Panc1 (cell line): Measurements from ENCODE around the gene RBMS3. TPM values are rescaled to one million over a fixed set of nuclear protein-coding genes. Genes with fewer than 3 reads are reported as not detected.

ENCODE experiments used
- ATAC-seq: fragments of 200-7000 bp; cut with Tn5 transposase; 2 replicates; pipeline ENCODE4 v1.9.1; 2020; ENCODE audit warnings: mild to moderate bottlenecking, moderate library complexity
- BruUV-seq: library from RNA; stranded (reverse); fragments of 400-500 nt; replicated peaks from 2 replicates; lab custom pipeline; 2021; lab: Mats Ljungman, UMichigan
- CTCF ChIA-PET: fragments of 300-600 bp; sonication (Branson Sonifier 250); formaldehyde crosslinking; loops from one replicate; lab custom pipeline; 2022; ENCODE audit warnings: antibody characterized with exemption; lab: Charles Lee
- POLR2A ChIA-PET: fragments of 300-600 bp; sonication (Branson Sonifier 250); formaldehyde crosslinking; loops from one replicate; lab custom pipeline; 2022; ENCODE audit warnings: antibody characterized with exemption; lab: Charles Lee
- DNase-seq: peaks from one replicate; pipeline ENCODE4 v3.0.0-alpha.2; 2010; ENCODE audit warnings: low read depth, low spot score
- H3K27ac ChIP-seq: 2 replicates; pipeline ENCODE4 v1.5.1; 2011; ENCODE audit warnings: mild to moderate bottlenecking, low read length, inconsistent platforms
- H3K27me3 ChIP-seq: fragments of 200-500 bp; sonication (Bioruptor generic); 2 replicates; pipeline ENCODE4 v1.6.0; 2014; ENCODE audit warnings: low read length, inconsistent platforms; ENCODE audit not compliant: control insufficient read depth, insufficient read depth
- H3K36me3 ChIP-seq: fragments of 200-500 bp; sonication (Bioruptor generic); 2 replicates; pipeline ENCODE4 v1.5.1; 2014; ENCODE audit warnings: inconsistent platforms, mild to moderate bottlenecking, low read length, moderate library complexity; ENCODE audit not compliant: control insufficient read depth, insufficient read depth
- H3K4me1 ChIP-seq: 2 replicates; pipeline ENCODE4 v1.5.1; 2011; ENCODE audit warnings: inconsistent platforms, mild to moderate bottlenecking, low read length, moderate library complexity; ENCODE audit not compliant: control insufficient read depth, insufficient read depth
- H3K4me3 ChIP-seq, 2 experiments: 2 replicates each; pipeline ENCODE4 v1.5.1; 2011 to 2012; ENCODE audit warnings: low read depth in 2 of 2, low read length in 2 of 2, mild to moderate bottlenecking in 2 of 2, inconsistent platforms in 1 of 2, moderate library complexity in 1 of 2
- H3K9me3 ChIP-seq: fragments of 200-500 bp; sonication (Bioruptor generic); 2 replicates; pipeline ENCODE4 v1.5.1; 2014; ENCODE audit warnings: low read depth, mild to moderate bottlenecking, inconsistent platforms, low read length, moderate library complexity; ENCODE audit not compliant: control insufficient read depth, insufficient read depth
- CTCF ChIP-seq: fragments of 450-650 bp; IDR thresholded peaks from 2 replicates; pipeline ENCODE4 v1.5.1; 2017; ENCODE audit warnings: mild to moderate bottlenecking
- POLR2AphosphoS5 ChIP-seq: IDR thresholded peaks from 2 replicates; pipeline ENCODE4 v1.6.1; 2012; ENCODE audit warnings: mild to moderate bottlenecking, low read depth, low read length, moderate library complexity
- REST ChIP-seq, 2 experiments: IDR thresholded peaks; 2 replicates each; pipeline ENCODE4 v1.6.1; 2011 to 2012; ENCODE audit warnings: low read depth in 2 of 2, control low read depth in 1 of 2, low read length in 1 of 2, mild to moderate bottlenecking in 1 of 2, moderate library complexity in 1 of 2; ENCODE audit not compliant: insufficient read depth in 1 of 2
- SIN3A ChIP-seq: IDR thresholded peaks from 2 replicates; pipeline ENCODE4 v1.6.1; 2012; ENCODE audit warnings: low read depth, mild to moderate bottlenecking, low read length, moderate library complexity, borderline replicate concordance; ENCODE audit not compliant: insufficient read depth
- TCF7L2 ChIP-seq: IDR thresholded peaks from 2 replicates; pipeline ENCODE4 v1.6.1; 2011; ENCODE audit warnings: mild to moderate bottlenecking, low read depth, low read length, inconsistent platforms
- in situ Hi-C: cut with HindIII; loops from 2 replicates; pipeline ENCODE4 v1.10.0; 2016; ENCODE audit warnings: low sequenced_read_pairs, low pct_unique_long_range_greater_than_20kb
- intact Hi-C: fragments of 100-400 bp; cut with micrococcal nuclease; formaldehyde crosslinking; loops from one replicate; pipeline ENCODE4 v1.10.0; 2022; ENCODE audit not compliant: unreplicated experiment
- total RNA-seq: library from RNA; stranded (reverse); gene quantifications from one replicate; pipeline ENCODE4 v1.2.1, GENCODE V29; 2021; ENCODE audit not compliant: unreplicated experiment

Gene RBMS3
- total RNA-seq, 1 experiment from 2014 or later: 1.1 TPM

- in situ Hi-C loops (no loop called here), intact Hi-C loops (no loop called here)
- TF ChIP-seq POLR2AphosphoS5 (no peak), REST (IDR thresholded peaks at IDR 0.05; ENCODE audit: insufficient read depth in 1 of 2, low read depth in 2 of 2, low read length in 1 of 2) (no peak), SIN3A (no peak), CTCF (no peak), TCF7L2 (no peak)
- H3K4me3 ChIP-seq: no peak overlapping the region
- DNase-seq: no peak
- H3K9me3 ChIP-seq: no peaks in the 10 kb centered on the region
- ATAC-seq: no peak
- no peaks in the 10 kb centered on the region for H3K4me1 ChIP-seq
- POLR2A ChIA-PET: no interaction called here
- no peaks in the 10 kb centered on the region for H3K27me3 ChIP-seq
- H3K36me3 ChIP-seq: no peaks in the 10 kb centered on the region
- H3K27ac ChIP-seq: no peak overlapping the region
- BruUV-seq: no TSS peak
- CTCF ChIA-PET: no interaction called here
Measured at GRCh38 chr3:29398787-29399186, 117.9 kb downstream of the RBMS3 start.

- H3K27ac ChIP-seq: no peak overlapping the region
Measured at GRCh38 chr3:29406291-29406832, 125.5 kb downstream of the RBMS3 start.

More at GRCh38 chr3:29406291-29406832, 125.5 kb downstream of the RBMS3 start:
- no peaks in the 10 kb centered on the region for H3K4me1 ChIP-seq
- DNase-seq (no peak), ATAC-seq (no peak)
- intact Hi-C loops (no loop called here), in situ Hi-C loops (no loop called here)
- H3K9me3 ChIP-seq: no peaks in the 10 kb centered on the region
- no peak for TF ChIP-seq POLR2AphosphoS5
- no peak for TF ChIP-seq TCF7L2
- TF ChIP-seq SIN3A: no peak
- TF ChIP-seq CTCF: no peak
- no peak for TF ChIP-seq REST (IDR thresholded peaks at IDR 0.05; ENCODE audit: insufficient read depth in 1 of 2, low read depth in 2 of 2, low read length in 1 of 2)
- POLR2A ChIA-PET: no interaction called here
- CTCF ChIA-PET: no interaction called here
- no peak overlapping the region for H3K4me3 ChIP-seq
- no TSS peak for BruUV-seq
- no peaks in the 10 kb centered on the region for H3K27me3 ChIP-seq
- H3K36me3 ChIP-seq: no peaks in the 10 kb centered on the region
